GM10248 (cell line): ENCODE measurements around the gene NAPA.
A peak's percentile ranks its signal among the peaks of the same experiment; 100 is the strongest.

Source experiments
- CTCF ChIA-PET: fragments of 300-600 bp; sonication (Branson Sonifier 250); formaldehyde crosslinking; extraction: SDS; loops from one replicate; lab custom pipeline; 2021; ENCODE audit warnings: antibody characterized with exemption; lab: Yijun Ruan, JAX
- POLR2A ChIA-PET: fragments of 350-650 bp; sonication (Branson Sonifier 250); formaldehyde crosslinking; extraction: SDS; loops from one replicate; lab custom pipeline; 2020; ENCODE audit warnings: antibody characterized with exemption; lab: Yijun Ruan, JAX
- DNase-seq: peaks from one replicate; pipeline ENCODE4 v3.0.0; 2012; ENCODE audit errors: extremely low spot score
- CTCF ChIP-seq: IDR thresholded peaks from 2 replicates; pipeline ENCODE4 v1.5.1; 2012; ENCODE audit warnings: mild to moderate bottlenecking, low read depth; ENCODE audit errors: extremely low read depth, missing control alignments, control extremely low read depth

The NAPA gene

DNA sequence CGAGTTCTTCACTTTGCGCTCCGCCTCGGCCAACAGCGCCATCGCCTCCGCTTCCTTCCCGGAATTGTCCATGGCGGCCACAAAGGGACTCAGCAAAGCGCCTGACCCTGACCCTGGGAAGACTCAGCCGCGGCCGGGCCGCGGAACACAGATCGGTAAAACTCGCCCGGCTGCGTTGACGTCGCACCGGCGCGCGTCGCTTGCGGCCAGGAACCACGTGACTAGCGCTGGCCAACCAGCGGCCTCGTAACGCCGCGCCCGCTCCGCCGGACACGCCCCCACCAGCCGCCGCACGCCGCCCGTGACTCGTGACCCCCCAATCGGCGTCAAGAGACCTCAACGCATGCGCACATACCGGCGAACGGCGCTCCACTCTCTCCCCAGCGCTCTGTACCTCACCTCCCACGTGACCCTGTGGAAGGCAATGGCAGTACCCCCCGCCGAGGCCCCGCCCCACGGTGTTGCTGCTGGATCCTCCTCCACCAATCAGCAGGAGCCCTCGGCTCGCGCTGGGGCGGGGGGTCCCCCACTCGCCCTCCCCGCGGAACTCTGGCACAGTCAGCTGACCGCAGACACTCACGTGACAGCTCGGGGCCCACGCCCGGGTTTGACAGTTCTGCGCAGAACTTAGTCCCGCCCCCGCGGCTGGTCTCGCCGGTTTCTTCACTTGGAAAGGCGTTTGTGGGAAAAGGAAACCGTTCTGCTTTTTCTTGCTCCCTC is at the start of gene NAPA:
Gene NAPA (minus strand): TSS at position 195 of the 720 bp plus-strand sequence. CDS start 123 bp downstream, at position 72.
- ChIA-PET POLR2A (interaction anchor here (0.6 to 0.7 kb wide), 2 partner anchors 21 to 571 kb away, joined by 3 read pairs; no protein-coding TSS in a partner anchor), CTCF (interaction anchor here (0.6 to 2.6 kb wide), 31 partner anchors 9 to 230 kb away, joined by 3 to 21 read pairs (median 5); partner anchors contain the start of genes DHX34, KPTN and NOP53)
- no peak for TF ChIP-seq CTCF
- DNase-seq, result peak; percentile 99

GRCh38 chr19:47564081-47564480 is 49.2 kb upstream of the NAPA start:
- POLR2A ChIA-PET, result no interaction called here
- no peak for DNase-seq
- CTCF ChIA-PET, result no interaction called here
- TF ChIP-seq CTCF, result no peak

DNA sequence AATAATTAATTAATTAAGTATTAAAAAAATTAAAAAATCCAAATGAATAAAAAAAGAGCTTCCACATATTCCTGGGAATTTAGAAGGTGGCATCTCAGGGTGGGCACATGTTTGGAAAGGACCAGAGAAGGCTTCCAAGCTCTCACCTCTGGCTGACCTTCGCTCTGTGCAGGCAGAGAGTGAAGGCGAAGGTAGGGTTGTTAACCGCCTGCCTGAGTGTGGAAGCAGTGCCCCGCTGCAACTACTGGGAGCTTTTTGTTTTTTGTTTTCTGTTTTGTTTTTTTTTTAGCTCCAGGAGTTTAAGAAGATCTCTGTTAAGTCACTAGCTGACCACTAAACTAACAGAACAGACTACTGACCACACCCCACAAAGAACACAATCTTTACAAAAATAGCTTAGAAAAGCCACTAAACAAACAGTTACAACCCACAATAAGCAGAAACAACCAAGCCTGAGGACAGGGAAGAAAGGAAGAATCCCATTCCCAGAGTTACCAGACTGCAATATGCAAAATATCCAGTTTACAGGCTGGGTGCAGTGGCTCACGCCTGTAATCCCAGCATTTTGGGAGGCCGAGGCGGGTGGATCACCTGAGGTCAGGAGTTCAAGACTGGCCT is 46.7 kb upstream of the NAPA start:
- ChIA-PET CTCF (interaction anchor here (0.8 to 2.1 kb wide), 5 partner anchors 9 to 138 kb away, joined by 3 to 6 read pairs (median 5); no protein-coding TSS in a partner anchor), POLR2A (interaction anchor here (0.7 kb wide), 1 partner anchor 42 kb away, joined by 3 read pairs; no protein-coding TSS in a partner anchor)
- no peak for TF ChIP-seq CTCF

DNA sequence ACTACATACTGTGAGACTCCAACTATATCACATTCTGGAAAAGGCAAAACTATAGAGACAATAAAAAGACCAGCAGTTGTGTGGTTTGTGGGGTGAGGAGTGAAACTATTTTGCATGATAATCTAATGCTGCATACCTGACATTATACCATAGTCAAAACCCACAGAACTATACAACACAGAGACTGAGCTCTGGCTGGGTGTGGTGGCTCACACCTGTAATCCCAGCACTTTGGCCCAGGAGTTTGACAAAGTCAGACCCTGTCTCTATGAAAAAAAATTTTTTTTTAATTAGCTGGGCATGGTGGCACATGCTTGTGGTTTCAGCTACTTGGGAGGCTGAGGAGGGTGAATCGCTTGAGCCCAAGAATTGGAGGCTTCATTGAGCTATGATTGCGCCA is 46.1 kb upstream of the NAPA start:
- no peak for DNase-seq
- ChIA-PET POLR2A (interaction anchor here (0.7 kb wide), 2 partner anchors 42 to 1966 kb away, joined by 3 to 9 read pairs; no protein-coding TSS in a partner anchor), CTCF (interaction anchor here (0.8 to 2.4 kb wide), 5 partner anchors 39 to 139 kb away, joined by 4 to 7 read pairs (median 5); partner anchors contain the start of gene NAPA)
- no peak for TF ChIP-seq CTCF

More for the DNA sequence above, 46.7 kb upstream of the NAPA start:
- no peak for DNase-seq

DNA sequence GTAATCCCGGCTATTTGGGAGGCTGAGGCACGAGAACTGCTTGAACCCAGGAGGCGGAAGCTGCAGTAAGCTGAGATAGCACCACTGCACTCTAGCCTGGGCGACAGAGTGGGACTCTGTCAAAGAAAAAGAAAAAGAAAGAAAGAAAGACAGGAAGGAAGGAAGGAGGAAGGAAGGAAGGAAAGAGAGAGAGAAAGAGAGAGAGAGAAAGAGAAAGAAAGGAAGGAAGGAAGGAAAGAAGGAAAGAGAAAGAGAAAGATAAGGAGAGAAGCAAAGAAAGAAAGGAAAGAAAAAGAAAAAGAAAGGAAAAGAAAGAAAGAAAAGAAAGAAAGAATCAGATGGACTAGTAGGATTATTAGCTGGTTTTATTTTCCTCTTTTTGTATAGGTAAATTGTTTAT is 35.3 kb upstream of the NAPA start:
- DNase-seq, result no peak
- CTCF ChIA-PET, result interaction anchor here (1.7 to 2.4 kb wide), 2 partner anchors 21 to 939 kb away, joined by 4 to 9 read pairs; no protein-coding TSS in a partner anchor
- POLR2A ChIA-PET, result no interaction called here
- no peak for TF ChIP-seq CTCF

- TF ChIP-seq CTCF, result no peak
- CTCF ChIA-PET, result interaction anchor here (1.7 to 2.4 kb wide), 2 partner anchors 20 to 940 kb away, joined by 4 to 9 read pairs; no protein-coding TSS in a partner anchor
- no peak for DNase-seq
- POLR2A ChIA-PET, result no interaction called here
Measured at GRCh38 chr19:47549261-47549862, 34.5 kb upstream of the NAPA start.
